Measurements from ENCODE around the gene TRMT112. TPM values are rescaled to one million over a fixed set of nuclear protein-coding genes. Genes with fewer than 3 reads are reported as not detected.

Gene TRMT112
- polyA plus RNA-seq, 2 of the 4 experiments (the other 2 are of a cell fraction): 363 to 440 TPM

DNA sequence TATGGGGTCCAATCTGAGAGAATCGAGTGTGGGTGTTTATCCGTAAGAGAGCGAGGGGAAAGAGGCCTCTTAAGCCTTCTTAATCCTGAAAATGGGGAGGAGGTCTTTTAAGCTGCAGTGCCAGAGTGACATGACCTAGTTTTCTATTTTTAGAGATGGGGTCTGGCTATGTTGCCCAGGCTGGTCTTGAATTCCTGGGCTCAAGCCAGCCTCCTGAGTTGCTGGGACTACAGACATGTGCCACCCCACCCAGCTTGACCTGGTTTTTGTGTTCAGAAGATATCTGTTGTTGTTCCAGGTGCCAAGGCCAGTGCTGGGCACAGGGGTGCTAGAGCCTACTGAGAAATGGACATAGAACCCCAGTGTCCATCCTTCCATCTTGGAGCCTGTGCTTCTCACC, 34.3 kb downstream of the TRMT112 start:
- ChIA-PET POLR2A (interaction anchor here (4.1 to 5.8 kb wide), 2 partner anchors 13 to 22 kb away, joined by 17 to 49 read pairs; partner anchors contain the start of gene ESRRA), CTCF (interaction anchor here (0.8 to 20.5 kb wide), 5 partner anchors 12 to 72 kb away, joined by 3 to 448 read pairs (median 7); partner anchors contain the start of genes CATSPERZ, ESRRA and PLCB3)
- H3K27ac ChIP-seq: peak overlapping the region in 1 of 2 experiments; percentile 98; a peak in 2 of 6 replicates
- WGBS (ENCODE audit: missing lambda C conversion rate): 97% methylated on average over 3 of the region's 3 CpGs
- peaks cover 17% of the 10 kb centered on the region; the same call in 1 of the 3 replicates for H3K4me1 ChIP-seq
- no peak overlapping the region for H3K4me3 ChIP-seq
- H3K4me2 ChIP-seq: peak overlapping the region; percentile 86
- H3K9me3 ChIP-seq: no peaks in the 10 kb centered on the region
- no peak for DNase-seq (ENCODE audit: low read depth in 1 of 2, low spot score in 1 of 2)
- ATAC-seq: no peak
- no peak for FAIRE-seq
- TF ChIP-seq RARB (CRISPR knock-in tag; IDR thresholded peaks at IDR 0.05): no peak
- TF ChIP-seq EP300 (IDR thresholded peaks at IDR 0.05): no peak
- TF ChIP-seq ZSCAN20 (CRISPR knock-in tag; IDR thresholded peaks at IDR 0.05): no peak
- no peak for TF ChIP-seq POLR2AphosphoS2 (conservative IDR thresholded peaks at IDR 0.05; ENCODE audit: low read length)
- TF ChIP-seq PHF8 (IDR thresholded peaks at IDR 0.05; ENCODE audit: borderline replicate concordance, low read depth): no peak
- TF ChIP-seq, protein P1, sequence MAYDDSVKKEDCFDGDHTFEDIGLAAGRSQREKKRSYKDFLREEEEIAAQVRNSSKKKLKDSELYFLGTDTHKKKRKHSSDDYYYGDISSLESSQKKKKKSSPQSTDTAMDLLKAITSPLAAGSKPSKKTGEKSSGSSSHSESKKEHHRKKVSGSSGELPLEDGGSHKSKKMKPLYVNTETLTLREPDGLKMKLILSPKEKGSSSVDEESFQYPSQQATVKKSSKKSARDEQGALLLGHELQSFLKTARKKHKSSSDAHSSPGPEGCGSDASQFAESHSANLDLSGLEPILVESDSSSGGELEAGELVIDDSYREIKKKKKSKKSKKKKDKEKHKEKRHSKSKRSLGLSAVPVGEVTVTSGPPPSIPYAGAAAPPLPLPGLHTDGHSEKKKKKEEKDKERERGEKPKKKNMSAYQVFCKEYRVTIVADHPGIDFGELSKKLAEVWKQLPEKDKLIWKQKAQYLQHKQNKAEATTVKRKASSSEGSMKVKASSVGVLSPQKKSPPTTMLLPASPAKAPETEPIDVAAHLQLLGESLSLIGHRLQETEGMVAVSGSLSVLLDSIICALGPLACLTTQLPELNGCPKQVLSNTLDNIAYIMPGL (CRISPR knock-in tag; IDR thresholded peaks at IDR 0.05; ENCODE audit: borderline replicate concordance): no peak
- TF ChIP-seq, protein P2, sequence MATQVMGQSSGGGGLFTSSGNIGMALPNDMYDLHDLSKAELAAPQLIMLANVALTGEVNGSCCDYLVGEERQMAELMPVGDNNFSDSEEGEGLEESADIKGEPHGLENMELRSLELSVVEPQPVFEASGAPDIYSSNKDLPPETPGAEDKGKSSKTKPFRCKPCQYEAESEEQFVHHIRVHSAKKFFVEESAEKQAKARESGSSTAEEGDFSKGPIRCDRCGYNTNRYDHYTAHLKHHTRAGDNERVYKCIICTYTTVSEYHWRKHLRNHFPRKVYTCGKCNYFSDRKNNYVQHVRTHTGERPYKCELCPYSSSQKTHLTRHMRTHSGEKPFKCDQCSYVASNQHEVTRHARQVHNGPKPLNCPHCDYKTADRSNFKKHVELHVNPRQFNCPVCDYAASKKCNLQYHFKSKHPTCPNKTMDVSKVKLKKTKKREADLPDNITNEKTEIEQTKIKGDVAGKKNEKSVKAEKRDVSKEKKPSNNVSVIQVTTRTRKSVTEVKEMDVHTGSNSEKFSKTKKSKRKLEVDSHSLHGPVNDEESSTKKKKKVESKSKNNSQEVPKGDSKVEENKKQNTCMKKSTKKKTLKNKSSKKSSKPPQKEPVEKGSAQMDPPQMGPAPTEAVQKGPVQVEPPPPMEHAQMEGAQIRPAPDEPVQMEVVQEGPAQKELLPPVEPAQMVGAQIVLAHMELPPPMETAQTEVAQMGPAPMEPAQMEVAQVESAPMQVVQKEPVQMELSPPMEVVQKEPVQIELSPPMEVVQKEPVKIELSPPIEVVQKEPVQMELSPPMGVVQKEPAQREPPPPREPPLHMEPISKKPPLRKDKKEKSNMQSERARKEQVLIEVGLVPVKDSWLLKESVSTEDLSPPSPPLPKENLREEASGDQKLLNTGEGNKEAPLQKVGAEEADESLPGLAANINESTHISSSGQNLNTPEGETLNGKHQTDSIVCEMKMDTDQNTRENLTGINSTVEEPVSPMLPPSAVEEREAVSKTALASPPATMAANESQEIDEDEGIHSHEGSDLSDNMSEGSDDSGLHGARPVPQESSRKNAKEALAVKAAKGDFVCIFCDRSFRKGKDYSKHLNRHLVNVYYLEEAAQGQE (IDR thresholded peaks at IDR 0.05): no peak
- TF ChIP-seq, protein P3, sequence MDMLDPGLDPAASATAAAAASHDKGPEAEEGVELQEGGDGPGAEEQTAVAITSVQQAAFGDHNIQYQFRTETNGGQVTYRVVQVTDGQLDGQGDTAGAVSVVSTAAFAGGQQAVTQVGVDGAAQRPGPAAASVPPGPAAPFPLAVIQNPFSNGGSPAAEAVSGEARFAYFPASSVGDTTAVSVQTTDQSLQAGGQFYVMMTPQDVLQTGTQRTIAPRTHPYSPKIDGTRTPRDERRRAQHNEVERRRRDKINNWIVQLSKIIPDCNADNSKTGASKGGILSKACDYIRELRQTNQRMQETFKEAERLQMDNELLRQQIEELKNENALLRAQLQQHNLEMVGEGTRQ (IDR thresholded peaks at IDR 0.05): no peak
- no peak for TF ChIP-seq HOXA7 (CRISPR knock-in tag; IDR thresholded peaks at IDR 0.05)

DNA sequence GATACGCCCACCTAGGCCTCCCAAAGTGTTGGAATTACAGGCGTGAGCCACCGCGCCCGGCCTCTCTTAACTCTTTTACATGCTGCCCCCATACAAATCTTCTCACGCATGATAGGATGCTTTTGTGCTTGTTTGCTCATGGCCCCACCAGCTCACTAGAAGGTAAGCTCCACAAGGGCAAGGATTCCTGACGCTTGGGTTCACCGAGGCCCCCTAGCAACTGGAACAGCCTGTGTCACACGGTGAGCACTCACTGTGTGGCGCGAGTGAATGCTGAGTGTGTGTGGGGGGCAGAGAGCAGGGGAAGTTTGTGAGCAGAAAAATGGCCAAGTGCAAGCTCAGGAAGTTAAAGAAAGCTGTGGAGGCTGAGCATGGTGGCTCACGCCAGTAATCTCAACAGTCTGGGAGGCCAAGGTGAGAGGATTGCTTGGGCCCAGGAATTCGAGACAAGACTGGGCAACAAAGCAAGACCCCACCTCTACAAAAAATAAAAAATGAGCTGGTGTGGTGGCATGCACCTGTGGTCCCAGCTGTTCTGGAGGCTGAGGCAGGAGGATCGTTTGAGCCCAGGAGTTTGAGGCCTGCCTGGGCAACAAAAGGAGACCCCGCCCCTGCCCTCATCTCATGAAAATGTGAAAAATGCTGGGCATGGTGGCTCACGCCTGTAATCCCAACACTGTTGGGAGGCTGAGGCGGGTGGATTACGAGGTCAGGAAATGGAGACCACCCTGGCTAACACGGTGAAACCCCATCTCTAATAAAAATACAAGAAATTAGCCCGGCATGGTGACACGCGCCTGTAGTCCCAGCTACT, 35.2 kb downstream of the TRMT112 start:
- no peak overlapping the region for H3K4me2 ChIP-seq
- ChIA-PET CTCF (interaction anchor here (0.9 to 20.5 kb wide), 5 partner anchors 10 to 49 kb away, joined by 3 to 448 read pairs (median 7); partner anchors contain the start of genes CATSPERZ, ESRRA and PLCB3), POLR2A (interaction anchor here (0.5 to 5.8 kb wide), 4 partner anchors 12 to 57 kb away, joined by 4 to 49 read pairs (median 10); partner anchors contain the start of gene ESRRA)
- H3K4me1 ChIP-seq: peaks cover 21% of the 10 kb centered on the region
- FAIRE-seq: no peak
- no peak for DNase-seq (ENCODE audit: low read depth in 1 of 2, low spot score in 1 of 2)
- whole genome bisulfite sequencing (ENCODE audit: missing lambda C conversion rate): 94% methylated on average over 22 of the region's 22 CpGs
- TF ChIP-seq ZSCAN20 (CRISPR knock-in tag; IDR thresholded peaks at IDR 0.05) (no peak), HDAC2 (IDR thresholded peaks at IDR 0.05) (no peak), TP53 (CRISPR knock-in tag; IDR thresholded peaks at IDR 0.05) (no peak), CHD4 (IDR thresholded peaks at IDR 0.05; ENCODE audit: borderline replicate concordance) (no peak), ZFP36 (IDR thresholded peaks at IDR 0.05; ENCODE audit: borderline replicate concordance, partially characterized antibody) (no peak)
- TF ChIP-seq, protein P4, sequence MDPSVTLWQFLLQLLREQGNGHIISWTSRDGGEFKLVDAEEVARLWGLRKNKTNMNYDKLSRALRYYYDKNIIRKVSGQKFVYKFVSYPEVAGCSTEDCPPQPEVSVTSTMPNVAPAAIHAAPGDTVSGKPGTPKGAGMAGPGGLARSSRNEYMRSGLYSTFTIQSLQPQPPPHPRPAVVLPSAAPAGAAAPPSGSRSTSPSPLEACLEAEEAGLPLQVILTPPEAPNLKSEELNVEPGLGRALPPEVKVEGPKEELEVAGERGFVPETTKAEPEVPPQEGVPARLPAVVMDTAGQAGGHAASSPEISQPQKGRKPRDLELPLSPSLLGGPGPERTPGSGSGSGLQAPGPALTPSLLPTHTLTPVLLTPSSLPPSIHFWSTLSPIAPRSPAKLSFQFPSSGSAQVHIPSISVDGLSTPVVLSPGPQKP (IDR thresholded peaks at IDR 0.05; ENCODE audit: low read depth, low read length): no peak
- TF ChIP-seq, protein P5, sequence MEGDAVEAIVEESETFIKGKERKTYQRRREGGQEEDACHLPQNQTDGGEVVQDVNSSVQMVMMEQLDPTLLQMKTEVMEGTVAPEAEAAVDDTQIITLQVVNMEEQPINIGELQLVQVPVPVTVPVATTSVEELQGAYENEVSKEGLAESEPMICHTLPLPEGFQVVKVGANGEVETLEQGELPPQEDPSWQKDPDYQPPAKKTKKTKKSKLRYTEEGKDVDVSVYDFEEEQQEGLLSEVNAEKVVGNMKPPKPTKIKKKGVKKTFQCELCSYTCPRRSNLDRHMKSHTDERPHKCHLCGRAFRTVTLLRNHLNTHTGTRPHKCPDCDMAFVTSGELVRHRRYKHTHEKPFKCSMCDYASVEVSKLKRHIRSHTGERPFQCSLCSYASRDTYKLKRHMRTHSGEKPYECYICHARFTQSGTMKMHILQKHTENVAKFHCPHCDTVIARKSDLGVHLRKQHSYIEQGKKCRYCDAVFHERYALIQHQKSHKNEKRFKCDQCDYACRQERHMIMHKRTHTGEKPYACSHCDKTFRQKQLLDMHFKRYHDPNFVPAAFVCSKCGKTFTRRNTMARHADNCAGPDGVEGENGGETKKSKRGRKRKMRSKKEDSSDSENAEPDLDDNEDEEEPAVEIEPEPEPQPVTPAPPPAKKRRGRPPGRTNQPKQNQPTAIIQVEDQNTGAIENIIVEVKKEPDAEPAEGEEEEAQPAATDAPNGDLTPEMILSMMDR (IDR thresholded peaks at IDR 0.05): no peak
- no peaks in the 10 kb centered on the region for H3K9me3 ChIP-seq
- H3K4me3 ChIP-seq: no peak overlapping the region
- no peak for ATAC-seq
- no peak overlapping the region for H3K27ac ChIP-seq

Data from A549 (cell line).